Progenitor cell of endocrine pancreas (in vitro differentiated cells): ENCODE measurements around the gene S100A16. TPM values are rescaled to one million over a fixed set of nuclear protein-coding genes. Genes with fewer than 3 reads are reported as not detected.

Experiments
- DNase-seq: peaks from one replicate; pipeline ENCODE4 v3.0.0; 2021; ENCODE audit warnings: low spot score; ENCODE audit not compliant: unreplicated experiment
- H3K27ac Mint-ChIP-seq: 2 replicates; pipeline ENCODE4 v1.8.0; 2021; ENCODE audit warnings: mild to moderate bottlenecking, moderate library complexity, mixed read lengths
- H3K27me3 Mint-ChIP-seq: 2 replicates; pipeline ENCODE4 v1.8.0; 2021; ENCODE audit warnings: mixed read lengths
- H3K36me3 Mint-ChIP-seq: 2 replicates; pipeline ENCODE4 v1.8.0; 2022; ENCODE audit warnings: mixed read lengths; ENCODE audit not compliant: insufficient read depth
- H3K4me1 Mint-ChIP-seq: 2 replicates; pipeline ENCODE4 v1.8.0; 2021; ENCODE audit warnings: low read depth, mixed read lengths
- H3K4me3 Mint-ChIP-seq: 2 replicates; pipeline ENCODE4 v1.8.0; 2021; ENCODE audit warnings: low read depth, mild to moderate bottlenecking, moderate library complexity, mixed read lengths
- H3K9me3 Mint-ChIP-seq: 2 replicates; pipeline ENCODE4 v1.8.0; 2021; ENCODE audit warnings: low read depth, mixed read lengths
- total RNA-seq: library from RNA; stranded (reverse); gene quantifications from 2 replicates; pipeline ENCODE4 v1.2.1, GENCODE V29; 2021
- TF ChIP-seq, protein P1 (sequence below): fragments of 200-600 bp; sonication (generic); IDR thresholded peaks from one replicate; pipeline ENCODE4 v1.5.0; 2021; ENCODE audit warnings: antibody characterized with exemption, mild to moderate bottlenecking; ENCODE audit not compliant: unreplicated experiment

The S100A16 gene
- total RNA-seq, 1 donor from 2014 or later: 46.8 TPM

DNA sequence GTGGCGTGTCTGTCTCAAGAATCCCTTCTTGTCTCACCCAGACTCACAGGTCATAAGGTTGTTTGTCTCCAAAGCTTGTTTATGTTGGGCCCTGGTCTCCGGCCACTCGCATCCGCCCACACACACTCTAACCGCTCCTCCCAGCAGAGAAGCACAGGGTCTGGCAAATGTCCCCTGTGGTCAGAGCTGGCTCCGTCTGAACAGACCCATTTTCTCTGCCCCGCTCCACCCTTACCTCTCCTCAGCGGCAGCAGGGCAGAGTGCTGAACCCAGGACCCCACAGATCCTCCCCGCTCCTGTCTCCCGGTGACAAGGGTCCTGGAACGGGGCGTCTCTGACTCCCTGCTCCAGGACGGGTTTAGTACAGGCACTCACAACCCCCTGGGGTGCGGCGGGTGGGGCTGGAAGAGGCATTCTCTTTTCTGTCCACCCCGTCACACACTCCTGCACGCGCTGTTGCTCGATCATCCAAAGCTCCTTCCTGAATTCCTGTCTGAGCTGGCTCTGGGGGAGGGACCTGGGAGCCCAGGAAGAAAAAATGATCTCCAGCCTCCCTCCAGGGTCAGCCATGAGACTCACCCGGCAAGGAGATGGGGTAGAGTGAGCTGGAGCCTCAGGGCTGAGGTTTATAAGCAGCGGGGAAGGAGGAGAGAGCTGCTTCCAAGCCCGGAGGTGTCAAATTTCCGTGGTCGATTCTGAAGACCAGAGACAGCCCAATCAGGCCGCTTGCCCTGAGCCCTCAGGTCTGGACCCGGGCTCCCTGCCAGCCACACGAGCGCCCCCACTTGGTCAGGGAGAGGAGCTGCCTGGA, 14.2 kb upstream of the S100A16 start, which contains the start of gene S100A13:
TSS of gene S100A13 (minus strand) at position 602 of the 811 bp plus-strand sequence. CDS start 1,033 bp downstream, outside the sequence.
- H3K9me3 Mint-ChIP-seq: no peaks in the 10 kb centered on the region
- DNase-seq: peak; percentile 85
- H3K27me3 Mint-ChIP-seq: no peaks in the 10 kb centered on the region
- peak within 1 kb of the TSS; percentile 99 for H3K27ac Mint-ChIP-seq
- H3K36me3 Mint-ChIP-seq: peaks cover 7% of the 10 kb centered on the region
- TF ChIP-seq, protein P1, sequence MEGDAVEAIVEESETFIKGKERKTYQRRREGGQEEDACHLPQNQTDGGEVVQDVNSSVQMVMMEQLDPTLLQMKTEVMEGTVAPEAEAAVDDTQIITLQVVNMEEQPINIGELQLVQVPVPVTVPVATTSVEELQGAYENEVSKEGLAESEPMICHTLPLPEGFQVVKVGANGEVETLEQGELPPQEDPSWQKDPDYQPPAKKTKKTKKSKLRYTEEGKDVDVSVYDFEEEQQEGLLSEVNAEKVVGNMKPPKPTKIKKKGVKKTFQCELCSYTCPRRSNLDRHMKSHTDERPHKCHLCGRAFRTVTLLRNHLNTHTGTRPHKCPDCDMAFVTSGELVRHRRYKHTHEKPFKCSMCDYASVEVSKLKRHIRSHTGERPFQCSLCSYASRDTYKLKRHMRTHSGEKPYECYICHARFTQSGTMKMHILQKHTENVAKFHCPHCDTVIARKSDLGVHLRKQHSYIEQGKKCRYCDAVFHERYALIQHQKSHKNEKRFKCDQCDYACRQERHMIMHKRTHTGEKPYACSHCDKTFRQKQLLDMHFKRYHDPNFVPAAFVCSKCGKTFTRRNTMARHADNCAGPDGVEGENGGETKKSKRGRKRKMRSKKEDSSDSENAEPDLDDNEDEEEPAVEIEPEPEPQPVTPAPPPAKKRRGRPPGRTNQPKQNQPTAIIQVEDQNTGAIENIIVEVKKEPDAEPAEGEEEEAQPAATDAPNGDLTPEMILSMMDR: peak; percentile 84
- H3K4me1 Mint-ChIP-seq: peaks cover 34% of the 10 kb centered on the region
- H3K4me3 Mint-ChIP-seq: peak within 1 kb of the TSS; percentile 92

DNA sequence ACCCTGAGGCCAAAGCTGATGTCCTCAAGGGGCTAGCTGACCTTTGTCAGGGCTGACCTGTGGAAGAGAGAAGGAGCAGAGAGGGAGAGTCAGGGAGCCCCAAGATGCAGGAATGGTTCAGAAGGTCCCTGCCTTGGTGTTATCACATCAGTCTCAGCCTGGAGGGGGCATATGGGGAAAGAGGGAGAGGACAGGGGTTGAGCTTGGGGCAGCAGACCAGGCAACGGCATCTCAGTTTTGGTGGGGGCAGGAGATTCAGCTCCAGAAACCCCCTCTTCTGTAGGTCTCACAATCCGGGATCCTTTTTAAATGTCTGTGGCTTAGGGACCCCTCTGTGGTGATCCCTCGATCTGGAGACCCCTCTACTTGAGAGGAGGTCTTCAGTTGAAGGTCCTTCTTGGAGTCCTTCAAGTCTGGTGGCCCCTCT, 13.6 kb upstream of the S100A16 start:
- DNase-seq: no peak
- H3K27ac Mint-ChIP-seq: peak overlapping the region; percentile 99
- no peaks in the 10 kb centered on the region for H3K27me3 Mint-ChIP-seq
- H3K9me3 Mint-ChIP-seq: no peaks in the 10 kb centered on the region
- H3K4me3 Mint-ChIP-seq: peak overlapping the region; percentile 92
- H3K4me1 Mint-ChIP-seq: peaks cover 32% of the 10 kb centered on the region
- peaks cover 7% of the 10 kb centered on the region for H3K36me3 Mint-ChIP-seq
- TF ChIP-seq, protein P1: no peak

DNA sequence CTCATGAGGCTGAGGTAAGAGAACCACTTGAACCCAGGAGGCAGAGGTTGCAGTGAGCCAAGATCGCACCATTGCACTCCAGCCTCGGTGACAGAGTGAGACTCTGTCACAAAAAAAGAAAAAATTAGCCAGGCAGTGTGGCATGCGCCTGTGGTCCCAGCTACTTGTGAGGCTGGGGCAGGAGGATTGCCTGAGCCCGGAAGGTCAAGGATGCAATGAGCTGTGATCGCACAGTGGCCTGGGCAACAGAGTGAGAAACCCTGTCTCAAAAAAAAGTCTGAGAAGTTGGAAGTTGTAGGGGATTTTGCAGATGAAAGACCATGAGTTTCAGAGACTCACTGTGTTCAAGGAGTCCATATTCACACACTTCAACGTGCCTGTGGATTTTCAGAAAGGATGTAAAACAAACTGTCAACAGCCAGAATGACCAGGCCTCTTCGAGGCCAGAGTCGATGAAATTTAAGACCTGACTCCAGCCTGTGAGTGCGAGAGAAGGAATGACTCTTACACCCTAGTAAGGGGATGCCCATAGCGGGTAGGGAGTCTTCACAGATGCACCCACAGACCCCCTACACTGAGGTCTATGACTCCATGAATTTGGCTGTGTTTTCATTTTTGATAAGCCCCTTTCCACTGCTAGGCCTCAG, 12.2 kb upstream of the S100A16 start:
- Mint-ChIP-seq H3K27me3 (no peaks in the 10 kb centered on the region), H3K4me1 (peaks cover 22% of the 10 kb centered on the region), H3K4me3 (no peak overlapping the region), H3K27ac (no peak overlapping the region), H3K36me3 (peaks cover 10% of the 10 kb centered on the region), H3K9me3 (no peaks in the 10 kb centered on the region)
- DNase-seq: no peak
- TF ChIP-seq, protein P1: no peak

DNA sequence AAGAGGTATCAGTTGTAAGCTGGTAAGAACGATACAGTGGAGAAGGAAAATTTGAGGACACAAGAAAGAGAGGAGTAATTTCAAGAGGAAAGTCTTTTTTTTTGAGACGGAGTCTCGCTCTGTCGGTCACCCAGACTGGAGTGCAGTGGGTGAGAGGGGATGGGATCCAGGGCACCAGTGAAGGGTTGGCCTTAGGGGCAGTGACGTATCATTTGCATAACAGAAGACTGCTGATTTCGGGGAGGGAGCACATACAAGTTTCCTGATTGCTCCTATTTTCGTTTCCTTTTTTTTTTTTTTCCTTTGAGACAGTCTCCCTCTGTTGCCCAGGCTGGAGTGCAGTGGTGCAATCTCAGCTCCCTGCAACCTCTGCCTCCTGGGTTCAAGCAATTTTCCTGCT, 10.2 kb upstream of the S100A16 start:
- peaks cover 15% of the 10 kb centered on the region for H3K36me3 Mint-ChIP-seq
- peak overlapping the region; percentile 33 for H3K27ac Mint-ChIP-seq
- H3K9me3 Mint-ChIP-seq: no peaks in the 10 kb centered on the region
- no peak for DNase-seq
- H3K4me1 Mint-ChIP-seq: peaks cover 20% of the 10 kb centered on the region
- TF ChIP-seq, protein P1: no peak
- no peak overlapping the region for H3K4me3 Mint-ChIP-seq
- no peaks in the 10 kb centered on the region for H3K27me3 Mint-ChIP-seq

DNA sequence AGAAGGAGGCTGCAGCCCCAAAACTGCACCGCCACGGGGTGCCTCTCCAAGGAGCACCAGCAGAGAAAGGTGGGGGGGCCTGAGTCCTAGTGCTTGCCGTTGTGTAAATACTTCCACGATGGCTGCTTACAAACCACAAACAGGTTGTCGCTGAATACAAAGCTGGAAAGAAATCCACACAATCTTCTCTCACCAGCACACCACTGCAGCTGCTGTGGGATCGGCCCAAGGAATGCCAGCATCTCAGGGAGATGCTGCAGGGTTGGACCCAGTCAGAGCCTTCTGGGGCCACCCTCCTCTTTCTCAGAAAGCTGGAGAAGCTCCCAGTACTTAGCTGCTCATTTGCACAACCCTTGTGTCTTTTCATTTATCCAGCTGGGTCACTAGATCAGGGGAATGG, 6.2 kb upstream of the S100A16 start:
- Mint-ChIP-seq H3K9me3 (no peaks in the 10 kb centered on the region), H3K27ac (no peak overlapping the region), H3K36me3 (peaks cover 13% of the 10 kb centered on the region), H3K4me1 (peaks cover 1% of the 10 kb centered on the region), H3K27me3 (no peaks in the 10 kb centered on the region), H3K4me3 (no peak overlapping the region)
- TF ChIP-seq, protein P1: no peak
- no peak for DNase-seq
